OCI-LY3 (cell line): Measurements from ENCODE around the gene SAP130.

ENCODE experiments used
- CTCF ChIP-seq: fragments of 200-600, 300-600 bp; sonication (generic); IDR thresholded peaks from 2 replicates; pipeline ENCODE4 v1.5.1; 2014; ENCODE audit warnings: antibody characterized with exemption, low read length, low read depth
- EZH2phosphoT487 ChIP-seq: fragments of 200-600 bp; shearing (Covaris generic); IDR thresholded peaks from 2 replicates; pipeline ENCODE4 v1.6.1; 2018; ENCODE audit warnings: antibody characterized with exemption, mixed run types, low read depth

- no peak for TF ChIP-seq EZH2phosphoT487
- no peak for TF ChIP-seq CTCF
Observed at GRCh38 chr2:127941461-127941860, 86.4 kb downstream of the SAP130 start.
